Measurements from ENCODE around the gene TAF5. TPM values are rescaled to one million over a fixed set of nuclear protein-coding genes. Genes with fewer than 3 reads are reported as not detected.
"Not testable (repeated sequence)": the region's sequence is repeated elsewhere in the genome, so short reads cannot be mapped to it uniquely, and the experiment has no call there.

The TAF5 gene
- polyA plus RNA-seq (2013, experiment 1 of 2) = 7.2 TPM
- polyA plus RNA-seq (2013, experiment 2 of 2) = 8.5 TPM

GRCh38 chr10:103367782-103368518 lies at the start of gene TAF5:
Gene TAF5, plus strand, starts transcription at chr10:103367976. Its CDS starts 14 bp downstream, at chr10:103367990.
- 0 to 1% methylated on average over 68 to 79 of the region's 81 CpGs for WGBS, 2 experiments (ENCODE audit: insufficient coverage in 2 of 2)
- Histone ChIP-seq H3K27ac (ENCODE audit: low read depth, low read length, severe bottlenecking) (peak within 1 kb of the TSS; percentile 64), H3K9me3 (ENCODE audit: control insufficient read depth, low read length) (no peaks in the 10 kb centered on the region), H3K36me3 (ENCODE audit: control insufficient read depth, insufficient read depth, low read length) (no peaks in the 10 kb centered on the region), H3K4me3 (ENCODE audit: extremely low read depth, insufficient read depth, low read length, poor library complexity, severe bottlenecking) (peak within 1 kb of the TSS; percentile 85), H3K4me1 (ENCODE audit: control insufficient read depth, insufficient read depth, low read length, poor library complexity, severe bottlenecking) (peaks cover 3% of the 10 kb centered on the region)

- 94 to 100% methylated on average over 4 to 6 of the region's 7 CpGs for WGBS, 2 experiments (ENCODE audit: insufficient coverage in 2 of 2)
- Histone ChIP-seq H3K27ac (ENCODE audit: low read depth, low read length, severe bottlenecking) (no peak overlapping the region), H3K9me3 (ENCODE audit: control insufficient read depth, low read length) (no peaks in the 10 kb centered on the region), H3K4me3 (ENCODE audit: extremely low read depth, insufficient read depth, low read length, poor library complexity, severe bottlenecking) (no peak overlapping the region), H3K36me3 (ENCODE audit: control insufficient read depth, insufficient read depth, low read length) (peaks cover 92% of the 10 kb centered on the region), H3K4me1 (ENCODE audit: control insufficient read depth, insufficient read depth, low read length, poor library complexity, severe bottlenecking) (no peaks in the 10 kb centered on the region)
These were observed 39.9 kb upstream of the TAF5 start for GRCh38 chr10:103327906-103328305.

GRCh38 chr10:103333934-103334520 lies 33.7 kb upstream of the TAF5 start:
- Histone ChIP-seq H3K9me3 (ENCODE audit: control insufficient read depth, low read length) (no peaks in the 10 kb centered on the region), H3K4me1 (ENCODE audit: control insufficient read depth, insufficient read depth, low read length, poor library complexity, severe bottlenecking) (no peaks in the 10 kb centered on the region), H3K4me3 (ENCODE audit: extremely low read depth, insufficient read depth, low read length, poor library complexity, severe bottlenecking) (no peak overlapping the region), H3K36me3 (ENCODE audit: control insufficient read depth, insufficient read depth, low read length) (peaks cover 74% of the 10 kb centered on the region), H3K27ac (ENCODE audit: low read depth, low read length, severe bottlenecking) (no peak overlapping the region)
- no CpG with 5 or more reads among the region's 2 CpGs for WGBS, 2 experiments (ENCODE audit: insufficient coverage in 2 of 2)

- Histone ChIP-seq H3K9me3 (ENCODE audit: control insufficient read depth, low read length) (no peaks in the 10 kb centered on the region), H3K4me1 (ENCODE audit: control insufficient read depth, insufficient read depth, low read length, poor library complexity, severe bottlenecking) (no peaks in the 10 kb centered on the region), H3K4me3 (ENCODE audit: extremely low read depth, insufficient read depth, low read length, poor library complexity, severe bottlenecking) (no peak overlapping the region), H3K36me3 (ENCODE audit: control insufficient read depth, insufficient read depth, low read length) (peaks cover 74% of the 10 kb centered on the region), H3K27ac (ENCODE audit: low read depth, low read length, severe bottlenecking) (no peak overlapping the region)
These were observed 33.2 kb upstream of the TAF5 start for GRCh38 chr10:103334567-103334966.

- Histone ChIP-seq H3K36me3 (ENCODE audit: control insufficient read depth, insufficient read depth, low read length) (peaks cover 64% of the 10 kb centered on the region), H3K4me1 (ENCODE audit: control insufficient read depth, insufficient read depth, low read length, poor library complexity, severe bottlenecking) (no peaks in the 10 kb centered on the region), H3K27ac (ENCODE audit: low read depth, low read length, severe bottlenecking) (no peak overlapping the region), H3K4me3 (ENCODE audit: extremely low read depth, insufficient read depth, low read length, poor library complexity, severe bottlenecking) (no peak overlapping the region), H3K9me3 (ENCODE audit: control insufficient read depth, low read length) (no peaks in the 10 kb centered on the region)
- WGBS, 2 experiments (ENCODE audit: insufficient coverage in 2 of 2) = 94% methylated on average over 3 of the region's 4 CpGs; no CpG with 5 or more reads in 1 of the 2 experiments
These were observed 31.4 kb upstream of the TAF5 start for GRCh38 chr10:103336370-103336769.

- 53 to 62% methylated on average over 5 to 10 of the region's 16 CpGs for WGBS, 2 experiments (ENCODE audit: insufficient coverage in 2 of 2)
- peaks cover 38% of the 10 kb centered on the region for H3K36me3 ChIP-seq (ENCODE audit: control insufficient read depth, insufficient read depth, low read length)
- H3K9me3 ChIP-seq (ENCODE audit: control insufficient read depth, low read length) = no peaks in the 10 kb centered on the region
- no peaks in the 10 kb centered on the region for H3K4me1 ChIP-seq (ENCODE audit: control insufficient read depth, insufficient read depth, low read length, poor library complexity, severe bottlenecking)
- H3K4me3 ChIP-seq (ENCODE audit: extremely low read depth, insufficient read depth, low read length, poor library complexity, severe bottlenecking) = peak overlapping the region; percentile 76
- H3K27ac ChIP-seq (ENCODE audit: low read depth, low read length, severe bottlenecking) = peak overlapping the region; percentile 87
These were observed 17.6 kb upstream of the TAF5 start for GRCh38 chr10:103350175-103350516.

GRCh38 chr10:103350517-103351260 lies 17.1 kb upstream of the TAF5 start, which contains the start of gene PCGF6:
Gene PCGF6, minus strand, starts transcription at chr10:103351140. Its CDS starts 74 bp downstream, at chr10:103351066.
- no peaks in the 10 kb centered on the region for H3K4me1 ChIP-seq (ENCODE audit: control insufficient read depth, insufficient read depth, low read length, poor library complexity, severe bottlenecking)
- H3K4me3 ChIP-seq (ENCODE audit: extremely low read depth, insufficient read depth, low read length, poor library complexity, severe bottlenecking) = peak within 1 kb of the TSS; percentile 76
- peak within 1 kb of the TSS; percentile 87 for H3K27ac ChIP-seq (ENCODE audit: low read depth, low read length, severe bottlenecking)
- no peaks in the 10 kb centered on the region for H3K9me3 ChIP-seq (ENCODE audit: control insufficient read depth, low read length)
- peaks cover 32% of the 10 kb centered on the region for H3K36me3 ChIP-seq (ENCODE audit: control insufficient read depth, insufficient read depth, low read length)
- 1% methylated on average over 58 to 68 of the region's 82 CpGs for WGBS, 2 experiments (ENCODE audit: insufficient coverage in 2 of 2)

GRCh38 chr10:103353281-103353680 lies 14.5 kb upstream of the TAF5 start:
- Histone ChIP-seq H3K27ac (ENCODE audit: low read depth, low read length, severe bottlenecking) (no peak overlapping the region), H3K4me3 (ENCODE audit: extremely low read depth, insufficient read depth, low read length, poor library complexity, severe bottlenecking) (no peak overlapping the region), H3K4me1 (ENCODE audit: control insufficient read depth, insufficient read depth, low read length, poor library complexity, severe bottlenecking) (no peaks in the 10 kb centered on the region), H3K9me3 (ENCODE audit: control insufficient read depth, low read length) (no peaks in the 10 kb centered on the region), H3K36me3 (ENCODE audit: control insufficient read depth, insufficient read depth, low read length) (peaks cover 10% of the 10 kb centered on the region)
- no CpG with 5 or more reads among the region's 2 CpGs for WGBS, 2 experiments (ENCODE audit: insufficient coverage in 2 of 2)

GRCh38 chr10:103354567-103354966 lies 13.2 kb upstream of the TAF5 start:
- not testable (repeated sequence) for H3K27ac ChIP-seq (ENCODE audit: low read depth, low read length, severe bottlenecking); H3K9me3 ChIP-seq (ENCODE audit: control insufficient read depth, low read length); H3K4me3 ChIP-seq (ENCODE audit: extremely low read depth, insufficient read depth, low read length, poor library complexity, severe bottlenecking); H3K4me1 ChIP-seq (ENCODE audit: control insufficient read depth, insufficient read depth, low read length, poor library complexity, severe bottlenecking); H3K36me3 ChIP-seq (ENCODE audit: control insufficient read depth, insufficient read depth, low read length)
- WGBS, 2 experiments (ENCODE audit: insufficient coverage in 2 of 2) = 71 to 83% methylated on average over 1 of the region's 4 CpGs

- Histone ChIP-seq H3K36me3 (ENCODE audit: control insufficient read depth, insufficient read depth, low read length) (no peaks in the 10 kb centered on the region), H3K4me3 (ENCODE audit: extremely low read depth, insufficient read depth, low read length, poor library complexity, severe bottlenecking) (no peak overlapping the region), H3K4me1 (ENCODE audit: control insufficient read depth, insufficient read depth, low read length, poor library complexity, severe bottlenecking) (no peaks in the 10 kb centered on the region), H3K27ac (ENCODE audit: low read depth, low read length, severe bottlenecking) (no peak overlapping the region), H3K9me3 (ENCODE audit: control insufficient read depth, low read length) (no peaks in the 10 kb centered on the region)
- WGBS, 2 experiments (ENCODE audit: insufficient coverage in 2 of 2) = 83 to 86% methylated on average over 2 of the region's 5 CpGs
These were observed 11.7 kb upstream of the TAF5 start for GRCh38 chr10:103355906-103356599.

All from mesodermal cell (in vitro differentiated cells).